Liver (tissue), 9 donors: ENCODE results near the gene ANXA9. TPM values are rescaled to one million over a fixed set of nuclear protein-coding genes. Genes with fewer than 3 reads are reported as not detected.

ENCODE experiments used
- DNase-seq: peaks from one replicate; pipeline ENCODE4 v3.0.0-alpha.2; 2017; ENCODE audit warnings: low spot score
- H3K27ac ChIP-seq, 2 donors: one replicate each; pipeline ENCODE4 v1.7.0; 2013; ENCODE audit warnings: inconsistent platforms in 2 of 2, low read length in 2 of 2, control low read depth in 1 of 2, low read depth in 1 of 2, mild to moderate bottlenecking in 1 of 2
- H3K27me3 ChIP-seq, 4 donors: one replicate each; pipeline versions ENCODE4 v1.6.1 to v1.7.0; 2013; ENCODE audit warnings: low read length in 3 of 4, inconsistent platforms in 1 of 4, mild to moderate bottlenecking in 1 of 4, moderate library complexity in 1 of 4; ENCODE audit not compliant: control insufficient read depth in 4 of 4, insufficient read depth in 4 of 4
- H3K36me3 ChIP-seq, 4 donors: one replicate each; pipeline versions ENCODE4 v1.6.1 to v1.7.0; 2013; ENCODE audit warnings: low read length in 3 of 4, mild to moderate bottlenecking in 3 of 4, low read depth in 1 of 4, moderate library complexity in 1 of 4; ENCODE audit not compliant: control insufficient read depth in 4 of 4, insufficient read depth in 3 of 4
- H3K4me1 ChIP-seq, 4 donors: one replicate each; pipeline versions ENCODE4 v1.6.1 to v1.7.0; 2013; ENCODE audit warnings: low read length in 3 of 4, mild to moderate bottlenecking in 3 of 4, moderate library complexity in 1 of 4; ENCODE audit not compliant: control insufficient read depth in 4 of 4, insufficient read depth in 4 of 4
- H3K4me3 ChIP-seq, 3 donors: one replicate each; pipeline versions ENCODE4 v1.6.1 to v1.7.0; 2013; ENCODE audit warnings: low read length in 3 of 3, control low read depth in 1 of 3, low read depth in 1 of 3, mild to moderate bottlenecking in 1 of 3
- H3K9ac ChIP-seq, 2 donors: one replicate each; pipeline ENCODE4 v1.7.0; 2013; ENCODE audit warnings: low read length in 2 of 2, mild to moderate bottlenecking in 2 of 2, moderate library complexity in 2 of 2, control low read depth in 1 of 2, low read depth in 1 of 2
- H3K9me3 ChIP-seq, 4 donors: one replicate each; pipeline versions ENCODE4 v1.6.1 to v1.7.0; 2013; ENCODE audit warnings: low read length in 3 of 4; ENCODE audit not compliant: control insufficient read depth in 4 of 4
- EGR1 ChIP-seq, 2 donors: IDR thresholded peaks; 2 replicates each; pipeline ENCODE4 v1.6.1; 2016 to 2018; ENCODE audit warnings: antibody characterized with exemption in 2 of 2, low read depth in 2 of 2
- FOXA1 ChIP-seq: IDR thresholded peaks from 2 replicates; pipeline ENCODE4 v1.6.1; 2016; ENCODE audit warnings: antibody characterized with exemption
- GABPA ChIP-seq, 2 donors: IDR thresholded peaks in 1 of 2; conservative IDR thresholded peaks in 1 of 2; 2 replicates each; pipeline ENCODE4 v1.6.1; 2016; ENCODE audit warnings: antibody characterized with exemption in 2 of 2, mild to moderate bottlenecking in 1 of 2, moderate library complexity in 1 of 2
- HNF4A ChIP-seq, 2 donors: conservative IDR thresholded peaks; 2 replicates each; pipeline ENCODE4 v1.6.1; 2016; ENCODE audit warnings: antibody characterized with exemption in 2 of 2, mild to moderate bottlenecking in 2 of 2
- HNF4G ChIP-seq: IDR thresholded peaks from 2 replicates; pipeline ENCODE4 v1.6.1; 2016; ENCODE audit warnings: antibody characterized with exemption
- JUND ChIP-seq, 2 donors: IDR thresholded peaks; 2 replicates each; pipeline ENCODE4 v1.6.1; 2016; ENCODE audit warnings: antibody characterized with exemption in 2 of 2
- MAX ChIP-seq: IDR thresholded peaks from 2 replicates; pipeline ENCODE4 v1.6.1; 2016; ENCODE audit warnings: antibody characterized with exemption
- NR2F2 ChIP-seq: IDR thresholded peaks from 2 replicates; pipeline ENCODE4 v1.6.1; 2016; ENCODE audit warnings: antibody characterized with exemption
- RAD21 ChIP-seq, 2 donors: IDR thresholded peaks; 2 replicates each; pipeline ENCODE4 v1.6.1; 2016; ENCODE audit warnings: antibody characterized with exemption in 2 of 2, mild to moderate bottlenecking in 2 of 2
- RXRA ChIP-seq, 2 donors: IDR thresholded peaks; 2 replicates each; pipeline ENCODE4 v1.6.1; 2017 to 2018; ENCODE audit warnings: antibody characterized with exemption in 2 of 2, mild to moderate bottlenecking in 1 of 2
- SP1 ChIP-seq: IDR thresholded peaks from 2 replicates; pipeline ENCODE4 v1.6.1; 2018; ENCODE audit warnings: antibody characterized with exemption, mild to moderate bottlenecking
- YY1 ChIP-seq: IDR thresholded peaks from 2 replicates; pipeline ENCODE4 v1.6.1; 2016; ENCODE audit warnings: antibody characterized with exemption, mild to moderate bottlenecking
- ZBTB33 ChIP-seq: IDR thresholded peaks from 2 replicates; pipeline ENCODE4 v1.6.1; 2016; ENCODE audit warnings: antibody characterized with exemption
- WGBS: extraction: QIAGEN DNeasy Blood & Tissue Kit; methylation state at CpG from one replicate; pipeline ENCODE4 v1.1.7; 2013; 5-methylcytosine and 5-hydroxymethylcytosine counted together
- polyA plus RNA-seq, 2 donors: library from polyadenylated mRNA; stranded (reverse) in 1 of 2; unstranded in 1 of 2; fragments of 200-250 nt in 1 of 2; fragments of >200 nt in 1 of 2; fragmentation: Nextera tagmentation in 1 of 2; extraction: Ambion mirVana in 1 of 2; gene quantifications; one replicate each; pipeline versions ENCODE4 v1.2.1 to v1.2.3, GENCODE V29; 2013 to 2015
- total RNA-seq, 2 donors: library from RNA; depleted of rRNA; stranded (reverse); fragments of >200 nt; gene quantifications; one replicate each; pipeline ENCODE4 v1.2.3, GENCODE V29; 2014
- TF ChIP-seq, protein P1 (sequence below): IDR thresholded peaks from 2 replicates; pipeline ENCODE4 v1.6.1; 2016; ENCODE audit warnings: antibody characterized with exemption
- TF ChIP-seq, protein P2 (sequence below): IDR thresholded peaks from 2 replicates; pipeline ENCODE4 v1.6.1; 2016; ENCODE audit warnings: antibody characterized with exemption, mild to moderate bottlenecking
- TF ChIP-seq, protein P3 (sequence below): fragments of 150-350 bp; IDR thresholded peaks from 2 replicates; pipeline ENCODE4 v1.5.1; 2017; ENCODE audit warnings: improper control_type of control experiment, low read depth, low read length; ENCODE audit not compliant: missing input control
- donor health status: healthy.
- donor health status: healthy.
- donor health status: healthy.
- donor health status: healthy.
- donor health status: healthy.

The ANXA9 gene
- total and polyA plus RNA-seq, 4 donors = 7.5 to 24.0 (median 17.0) TPM

DNA sequence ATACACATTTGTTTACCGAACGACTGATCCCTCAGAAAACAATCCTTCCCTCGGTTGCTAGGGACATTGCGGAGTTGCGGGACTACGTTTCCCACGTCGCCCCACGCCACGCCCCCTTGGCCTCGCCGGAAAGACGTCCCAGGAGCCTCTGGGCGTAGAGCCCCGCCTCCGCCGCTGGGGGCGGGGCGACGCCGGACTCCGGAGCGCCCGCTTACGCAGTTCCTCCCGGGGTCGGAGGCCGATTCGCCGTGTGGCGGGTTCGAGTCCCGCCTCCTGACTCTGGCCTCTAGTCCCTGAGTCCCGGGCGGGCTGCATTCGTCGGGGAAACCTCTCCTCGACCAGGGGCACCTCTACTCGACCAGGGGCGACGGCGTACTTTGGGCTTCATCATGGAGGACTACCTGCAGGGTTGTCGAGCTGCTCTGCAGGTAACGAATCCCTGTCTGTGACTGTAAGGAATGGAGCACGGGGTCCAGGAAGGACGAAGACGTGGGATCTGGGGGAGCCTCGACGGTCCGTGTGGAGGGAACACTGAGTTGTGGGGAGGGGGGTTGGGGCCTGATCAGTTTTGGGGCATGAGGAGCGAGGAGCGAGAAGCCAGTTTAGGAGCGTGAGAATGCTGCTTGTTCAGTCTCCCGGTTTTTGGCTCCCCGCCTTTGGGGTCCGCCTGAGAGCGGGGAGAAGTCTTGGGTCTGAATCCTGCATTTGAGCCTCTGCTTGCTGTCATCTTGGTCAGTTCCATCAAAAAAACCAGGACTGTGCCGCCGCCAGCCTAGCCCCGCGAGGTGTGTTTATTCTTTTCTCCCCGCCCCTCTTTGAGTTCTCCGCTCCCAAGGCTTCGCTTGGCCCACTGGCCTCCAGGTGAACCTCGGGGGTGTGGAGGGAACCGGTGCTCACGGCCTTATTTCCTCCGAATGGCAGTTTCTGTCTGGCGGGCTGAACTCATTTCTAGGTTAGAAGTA, 26.4 kb downstream of the ANXA9 start, which contains the start of gene PRUNE1:
TSS of gene PRUNE1 (plus strand) at position 206 of the 962 bp plus-strand sequence. CDS start at position 390, 184 bp downstream.
- under 1% methylated on average over 69 of the region's 69 CpGs for WGBS
- Histone ChIP-seq H3K9ac (peak within 1 kb of the TSS; percentile 42 to 95), H3K36me3 (no peaks in the 10 kb centered on the region), H3K27ac (peak within 1 kb of the TSS; percentile 84), H3K4me1 (peaks cover 16 to 70% (median 61%) of the 10 kb centered on the region in 4 donors), H3K4me3 (peak within 1 kb of the TSS; percentile 53 to 78 (median 76)), H3K9me3 (no peaks in the 10 kb centered on the region), H3K27me3 (no peaks in the 10 kb centered on the region)
- DNase-seq = peak; percentile 97
- peak in 1 of 2 donors; percentile 21 for TF ChIP-seq RAD21 (IDR thresholded peaks at IDR 0.05)
- peak; percentile 63 for TF ChIP-seq HNF4G
- peak; percentile 62 to 68 for TF ChIP-seq HNF4A (conservative IDR thresholded peaks at IDR 0.05)
- TF ChIP-seq, protein P1, sequence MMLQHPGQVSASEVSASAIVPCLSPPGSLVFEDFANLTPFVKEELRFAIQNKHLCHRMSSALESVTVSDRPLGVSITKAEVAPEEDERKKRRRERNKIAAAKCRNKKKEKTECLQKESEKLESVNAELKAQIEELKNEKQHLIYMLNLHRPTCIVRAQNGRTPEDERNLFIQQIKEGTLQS = no peak
- TF ChIP-seq, protein P2, sequence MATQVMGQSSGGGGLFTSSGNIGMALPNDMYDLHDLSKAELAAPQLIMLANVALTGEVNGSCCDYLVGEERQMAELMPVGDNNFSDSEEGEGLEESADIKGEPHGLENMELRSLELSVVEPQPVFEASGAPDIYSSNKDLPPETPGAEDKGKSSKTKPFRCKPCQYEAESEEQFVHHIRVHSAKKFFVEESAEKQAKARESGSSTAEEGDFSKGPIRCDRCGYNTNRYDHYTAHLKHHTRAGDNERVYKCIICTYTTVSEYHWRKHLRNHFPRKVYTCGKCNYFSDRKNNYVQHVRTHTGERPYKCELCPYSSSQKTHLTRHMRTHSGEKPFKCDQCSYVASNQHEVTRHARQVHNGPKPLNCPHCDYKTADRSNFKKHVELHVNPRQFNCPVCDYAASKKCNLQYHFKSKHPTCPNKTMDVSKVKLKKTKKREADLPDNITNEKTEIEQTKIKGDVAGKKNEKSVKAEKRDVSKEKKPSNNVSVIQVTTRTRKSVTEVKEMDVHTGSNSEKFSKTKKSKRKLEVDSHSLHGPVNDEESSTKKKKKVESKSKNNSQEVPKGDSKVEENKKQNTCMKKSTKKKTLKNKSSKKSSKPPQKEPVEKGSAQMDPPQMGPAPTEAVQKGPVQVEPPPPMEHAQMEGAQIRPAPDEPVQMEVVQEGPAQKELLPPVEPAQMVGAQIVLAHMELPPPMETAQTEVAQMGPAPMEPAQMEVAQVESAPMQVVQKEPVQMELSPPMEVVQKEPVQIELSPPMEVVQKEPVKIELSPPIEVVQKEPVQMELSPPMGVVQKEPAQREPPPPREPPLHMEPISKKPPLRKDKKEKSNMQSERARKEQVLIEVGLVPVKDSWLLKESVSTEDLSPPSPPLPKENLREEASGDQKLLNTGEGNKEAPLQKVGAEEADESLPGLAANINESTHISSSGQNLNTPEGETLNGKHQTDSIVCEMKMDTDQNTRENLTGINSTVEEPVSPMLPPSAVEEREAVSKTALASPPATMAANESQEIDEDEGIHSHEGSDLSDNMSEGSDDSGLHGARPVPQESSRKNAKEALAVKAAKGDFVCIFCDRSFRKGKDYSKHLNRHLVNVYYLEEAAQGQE = peak; percentile 21
- TF ChIP-seq FOXA1 = peak; percentile 8
- peak; percentile 80 for TF ChIP-seq SP1
- peak; percentile 34 to 89 for TF ChIP-seq GABPA (IDR thresholded peaks at IDR 0.05 in 1 of 2, conservative IDR thresholded peaks at IDR 0.05 in 1 of 2)
- peak; percentile 31 for TF ChIP-seq YY1
- TF ChIP-seq, protein P3, sequence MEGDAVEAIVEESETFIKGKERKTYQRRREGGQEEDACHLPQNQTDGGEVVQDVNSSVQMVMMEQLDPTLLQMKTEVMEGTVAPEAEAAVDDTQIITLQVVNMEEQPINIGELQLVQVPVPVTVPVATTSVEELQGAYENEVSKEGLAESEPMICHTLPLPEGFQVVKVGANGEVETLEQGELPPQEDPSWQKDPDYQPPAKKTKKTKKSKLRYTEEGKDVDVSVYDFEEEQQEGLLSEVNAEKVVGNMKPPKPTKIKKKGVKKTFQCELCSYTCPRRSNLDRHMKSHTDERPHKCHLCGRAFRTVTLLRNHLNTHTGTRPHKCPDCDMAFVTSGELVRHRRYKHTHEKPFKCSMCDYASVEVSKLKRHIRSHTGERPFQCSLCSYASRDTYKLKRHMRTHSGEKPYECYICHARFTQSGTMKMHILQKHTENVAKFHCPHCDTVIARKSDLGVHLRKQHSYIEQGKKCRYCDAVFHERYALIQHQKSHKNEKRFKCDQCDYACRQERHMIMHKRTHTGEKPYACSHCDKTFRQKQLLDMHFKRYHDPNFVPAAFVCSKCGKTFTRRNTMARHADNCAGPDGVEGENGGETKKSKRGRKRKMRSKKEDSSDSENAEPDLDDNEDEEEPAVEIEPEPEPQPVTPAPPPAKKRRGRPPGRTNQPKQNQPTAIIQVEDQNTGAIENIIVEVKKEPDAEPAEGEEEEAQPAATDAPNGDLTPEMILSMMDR = no peak
- TF ChIP-seq ZBTB33 = no peak
- TF ChIP-seq NR2F2 = peak; percentile 66
- peak in 1 of 2 donors; percentile 24 for TF ChIP-seq EGR1 (IDR thresholded peaks at IDR 0.05; ENCODE audit: low read depth in 2 of 2)
- TF ChIP-seq RXRA (IDR thresholded peaks at IDR 0.05) = peak; percentile 70 to 83
- no peak for TF ChIP-seq MAX
- TF ChIP-seq JUND (IDR thresholded peaks at IDR 0.05) = peak in 1 of 2 donors; percentile 54
